ENCODE results near the gene SOX18. TPM values are rescaled to one million over a fixed set of nuclear protein-coding genes. Genes with fewer than 3 reads are reported as not detected.
A peak's percentile ranks its signal among the peaks of the same experiment; 100 is the strongest.

SOX18 gene
- total and polyA plus RNA-seq, 2 of the 13 experiments (the other 11 are each of a cell fraction or from before 2014, with no cell fraction given) = 1.6 to 1.9 TPM

GRCh38 chr20:64083804-64084684, 34.6 kb upstream of the SOX18 start, which contains the start of gene LKAAEAR1 (continued):
- TF ChIP-seq, protein P1, sequence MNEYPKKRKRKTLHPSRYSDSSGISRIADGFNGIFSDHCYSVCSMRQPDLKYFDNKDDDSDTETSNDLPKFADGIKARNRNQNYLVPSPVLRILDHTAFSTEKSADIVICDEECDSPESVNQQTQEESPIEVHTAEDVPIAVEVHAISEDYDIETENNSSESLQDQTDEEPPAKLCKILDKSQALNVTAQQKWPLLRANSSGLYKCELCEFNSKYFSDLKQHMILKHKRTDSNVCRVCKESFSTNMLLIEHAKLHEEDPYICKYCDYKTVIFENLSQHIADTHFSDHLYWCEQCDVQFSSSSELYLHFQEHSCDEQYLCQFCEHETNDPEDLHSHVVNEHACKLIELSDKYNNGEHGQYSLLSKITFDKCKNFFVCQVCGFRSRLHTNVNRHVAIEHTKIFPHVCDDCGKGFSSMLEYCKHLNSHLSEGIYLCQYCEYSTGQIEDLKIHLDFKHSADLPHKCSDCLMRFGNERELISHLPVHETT (CRISPR knock-in tag; conservative IDR thresholded peaks at IDR 0.05) = peak; percentile 45; the same call in 1 of the 2 replicates
- peak; percentile 44; the same call in 1 of the 2 replicates for TF ChIP-seq SRY (CRISPR knock-in tag; IDR thresholded peaks at IDR 0.05)
- TF ChIP-seq KLF9 (CRISPR knock-in tag; IDR thresholded peaks at IDR 0.05; ENCODE audit: low read depth) = no peak
- TF ChIP-seq MED1 (CRISPR knock-in tag; IDR thresholded peaks at IDR 0.05) = peak; percentile 6; the same call in 1 of the 2 replicates
- TF ChIP-seq, protein P2, sequence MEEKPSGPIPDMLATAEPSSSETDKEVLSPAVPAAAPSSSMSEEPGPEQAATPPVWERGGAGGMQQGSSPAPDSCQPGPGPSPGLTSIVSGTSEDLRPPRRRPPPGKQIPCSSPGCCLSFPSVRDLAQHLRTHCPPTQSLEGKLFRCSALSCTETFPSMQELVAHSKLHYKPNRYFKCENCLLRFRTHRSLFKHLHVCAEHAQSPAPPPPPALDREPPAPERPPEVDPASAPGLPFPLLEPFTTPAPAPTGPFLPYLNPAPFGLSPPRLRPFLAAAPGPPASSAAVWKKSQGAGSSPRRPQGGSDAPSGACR (CRISPR knock-in tag; IDR thresholded peaks at IDR 0.05) = peak; percentile 89; the same call in 1 of the 2 replicates
- TF ChIP-seq ZNF784 (CRISPR knock-in tag; IDR thresholded peaks at IDR 0.05; ENCODE audit: borderline replicate concordance) = peak; percentile 25; the same call in 1 of the 2 replicates
- peak; percentile 69; the same call in 1 of the 2 replicates for TF ChIP-seq DMTF1 (CRISPR knock-in tag; IDR thresholded peaks at IDR 0.05)
- TF ChIP-seq ARID4A (CRISPR knock-in tag; IDR thresholded peaks at IDR 0.05; ENCODE audit: borderline replicate concordance) = peak; percentile 46; the same call in 1 of the 2 replicates
- peak; percentile 87; the same call in 1 of the 2 replicates for TF ChIP-seq SAFB2 (CRISPR knock-in tag; IDR thresholded peaks at IDR 0.05; ENCODE audit: borderline replicate concordance, low read depth)
- TF ChIP-seq DNMT1 (CRISPR knock-in tag; IDR thresholded peaks at IDR 0.05) = peak; percentile 88; the same call in 1 of the 2 replicates
- TF ChIP-seq KDM5B (CRISPR knock-in tag; IDR thresholded peaks at IDR 0.05; ENCODE audit: borderline replicate concordance) = peak; percentile 14; the same call in 1 of the 2 replicates
- TF ChIP-seq U2AF1 (optimal IDR thresholded peaks at IDR 0.05; ENCODE audit: low read depth, low read length) = no peak
- no peak for TF ChIP-seq ZMYM2 (CRISPR knock-in tag; IDR thresholded peaks at IDR 0.05)
- peak; percentile 9; the same call in 1 of the 2 replicates for TF ChIP-seq ZNF205 (CRISPR knock-in tag; IDR thresholded peaks at IDR 0.05)
- peak; percentile 43; the same call in 1 of the 2 replicates for TF ChIP-seq GABPB1 (CRISPR knock-in tag; IDR thresholded peaks at IDR 0.05)
- no peak for TF ChIP-seq PAWR (CRISPR knock-in tag; IDR thresholded peaks at IDR 0.05; ENCODE audit: borderline replicate concordance)
- peak; percentile 59 for TF ChIP-seq NR2C2 (CRISPR knock-in tag; IDR thresholded peaks at IDR 0.05; ENCODE audit: borderline replicate concordance)
- TF ChIP-seq RNF2 (conservative IDR thresholded peaks at IDR 0.05; ENCODE audit: low read depth) = 0 out of 2 replicates have a peak, but pooled peaks have one; percentile 12

All from HepG2 (cell line).